H1 (cell line): ENCODE measurements around the gene AFF1. TPM values are rescaled to one million over a fixed set of nuclear protein-coding genes. Genes with fewer than 3 reads are reported as not detected.

Experiments
- CTCF ChIA-PET: fragments of 300-600 bp; sonication (Branson Sonifier 250); formaldehyde crosslinking; loops from one replicate; lab custom pipeline; 2021; ENCODE audit not compliant: partially characterized antibody; lab: Charles Lee
- POLR2A ChIA-PET: fragments of 300-600 bp; sonication (Branson Sonifier 250); formaldehyde crosslinking; loops from one replicate; lab custom pipeline; 2021; ENCODE audit warnings: inconsistent platforms; ENCODE audit not compliant: partially characterized antibody; lab: Charles Lee
- DNase-seq, 2 experiments: peaks; one replicate each; pipeline versions ENCODE4 v3.0.0 to v3.0.0-alpha.2; 2010 to 2022; ENCODE audit warnings: low spot score in 2 of 2, low read depth in 1 of 2, mixed read lengths in 1 of 2
- FAIRE-seq: peaks from 2 replicates; lab custom pipeline; 2011; peaks lifted over from hg19 to GRCh38; lab: Jason Lieb, UNC
- H2AFZ ChIP-seq: 2 replicates; pipeline ENCODE4 v1.8.1; 2012; ENCODE audit warnings: low read length, inconsistent platforms
- H2AK5ac ChIP-seq: 2 replicates; pipeline ENCODE4 v1.6.1; 2013; ENCODE audit warnings: low read depth, low read length
- H2BK120ac ChIP-seq: replicated peaks from 2 replicates; pipeline ENCODE3; 2013; ENCODE audit warnings: low read depth, low read length, inconsistent platforms
- H2BK12ac ChIP-seq: 2 replicates; pipeline ENCODE4 v1.6.1; 2013; ENCODE audit warnings: low read depth, low read length
- H2BK15ac ChIP-seq: 2 replicates; pipeline ENCODE4 v1.6.1; 2013; ENCODE audit warnings: low read length
- H2BK20ac ChIP-seq: 2 replicates; pipeline ENCODE4 v1.6.1; 2013; ENCODE audit warnings: low read length
- H2BK5ac ChIP-seq: 2 replicates; pipeline ENCODE4 v1.6.1; 2013; ENCODE audit warnings: low read depth, low read length
- H3K14ac ChIP-seq: 2 replicates; pipeline ENCODE4 v1.6.1; 2013; ENCODE audit warnings: inconsistent platforms; ENCODE audit not compliant: insufficient read length
- H3K18ac ChIP-seq: 2 replicates; pipeline ENCODE4 v1.6.1; 2013; ENCODE audit warnings: low read length; ENCODE audit errors: extremely low read depth
- H3K23ac ChIP-seq: 2 replicates; pipeline ENCODE4 v1.6.1; 2013; ENCODE audit warnings: inconsistent platforms; ENCODE audit not compliant: insufficient read length
- H3K23me2 ChIP-seq: 2 replicates; pipeline ENCODE4 v1.6.1; 2013; ENCODE audit warnings: low read depth, low read length
- H3K27ac ChIP-seq: 2 replicates; pipeline ENCODE4 v1.6.1; 2011; ENCODE audit warnings: low read depth, low read length, inconsistent platforms
- H3K27me3 ChIP-seq, 4 experiments: replicated peaks in 1 of 4; 1 replicate in 1 of 4; 2 replicates in 3 of 4; pipeline versions ENCODE4 v1.6.1 to v1.8.1; 2011 to 2013; ENCODE audit warnings: low read length in 3 of 4, mild to moderate bottlenecking in 3 of 4, inconsistent platforms in 2 of 4, mixed read lengths in 2 of 4, moderate library complexity in 1 of 4; ENCODE audit not compliant: control insufficient read depth in 3 of 4, insufficient read depth in 3 of 4; ENCODE audit errors: extremely low read depth in 1 of 4
- H3K36me3 ChIP-seq, 4 experiments: 2 replicates each; pipeline versions ENCODE4 v1.6.1 to v1.8.1; 2011 to 2013; ENCODE audit warnings: mild to moderate bottlenecking in 4 of 4, low read length in 3 of 4, moderate library complexity in 2 of 4, control low read depth in 1 of 4, inconsistent platforms in 1 of 4; ENCODE audit not compliant: insufficient read depth in 4 of 4, control insufficient read depth in 2 of 4
- H3K4ac ChIP-seq: replicated peaks from 2 replicates; pipeline ENCODE3; 2013; ENCODE audit warnings: low read length, low read depth, mixed read lengths, inconsistent platforms; ENCODE audit not compliant: insufficient read length
- H3K4me1 ChIP-seq, 4 experiments: replicated peaks in 1 of 4; 1 replicate in 1 of 4; 2 replicates in 3 of 4; pipeline versions ENCODE4 v1.6.1 to v1.8.1; 2011 to 2013; ENCODE audit warnings: low read length in 3 of 4, inconsistent platforms in 2 of 4, mixed read lengths in 1 of 4; ENCODE audit not compliant: insufficient read depth in 4 of 4, control insufficient read depth in 3 of 4
- H3K4me2 ChIP-seq, 2 experiments: 2 replicates each; pipeline versions ENCODE4 v1.6.1 to v1.8.1; 2011 to 2013; ENCODE audit warnings: low read depth in 2 of 2, low read length in 2 of 2, control low read depth in 1 of 2, inconsistent platforms in 1 of 2, mild to moderate bottlenecking in 1 of 2; ENCODE audit not compliant: insufficient read depth in 1 of 2
- H3K4me3 ChIP-seq, 4 experiments: fragments of 200-600, 300-600 bp in 1 of 4; sonication (generic), shearing (Covaris generic), sonication (Bioruptor Twin) in 1 of 4; 2 replicates each; pipeline versions ENCODE4 v1.5.1 to v1.8.1; 2011 to 2016; ENCODE audit warnings: low read length in 4 of 4, low read depth in 3 of 4, control low read depth in 2 of 4, inconsistent platforms in 2 of 4, mild to moderate bottlenecking in 2 of 4, mixed read lengths in 1 of 4, moderate library complexity in 1 of 4; ENCODE audit not compliant: insufficient read depth in 2 of 4; ENCODE audit errors: extremely low read depth in 1 of 4
- H3K56ac ChIP-seq: replicated peaks from 2 replicates; pipeline ENCODE3; 2013; ENCODE audit warnings: low read depth, mild to moderate bottlenecking, mixed read lengths, low read length, inconsistent platforms; ENCODE audit not compliant: insufficient read length
- H3K79me1 ChIP-seq: 2 replicates; pipeline ENCODE4 v1.6.1; 2013; ENCODE audit warnings: low read depth, low read length, control low read depth
- H3K79me2 ChIP-seq, 2 experiments: 2 replicates each; pipeline versions ENCODE4 v1.6.1 to v1.8.1; 2012 to 2013; ENCODE audit warnings: low read length in 2 of 2, mild to moderate bottlenecking in 2 of 2, inconsistent platforms in 1 of 2; ENCODE audit not compliant: insufficient read depth in 2 of 2, control insufficient read depth in 1 of 2
- H3K9ac ChIP-seq, 4 experiments: replicated peaks in 1 of 4; 1 replicate in 1 of 4; 2 replicates in 3 of 4; pipeline versions ENCODE4 v1.6.1 to v1.8.1; 2011 to 2013; ENCODE audit warnings: low read depth in 3 of 4, low read length in 3 of 4, control low read depth in 2 of 4, mild to moderate bottlenecking in 2 of 4, moderate library complexity in 2 of 4, inconsistent platforms in 1 of 4; ENCODE audit errors: extremely low read depth in 1 of 4
- H3K9me3 ChIP-seq, 2 experiments: 2 replicates each; pipeline versions ENCODE4 v1.6.1 to v1.8.1; 2012 to 2013; ENCODE audit warnings: mild to moderate bottlenecking in 2 of 2, moderate library complexity in 2 of 2, control low read depth in 1 of 2, inconsistent platforms in 1 of 2, low read depth in 1 of 2, low read length in 1 of 2, mixed read lengths in 1 of 2; ENCODE audit not compliant: insufficient read depth in 2 of 2
- H4K20me1 ChIP-seq, 2 experiments: replicated peaks in 1 of 2; 2 replicates each; pipeline versions ENCODE3 to v1.8.1; 2011 to 2013; ENCODE audit warnings: inconsistent platforms in 2 of 2, low read length in 2 of 2, mild to moderate bottlenecking in 1 of 2; ENCODE audit not compliant: insufficient read depth in 2 of 2, control insufficient read depth in 1 of 2
- H4K5ac ChIP-seq: 2 replicates; pipeline ENCODE4 v1.6.1; 2013; ENCODE audit warnings: low read length, low read depth, mixed read lengths, inconsistent platforms; ENCODE audit not compliant: insufficient read length
- H4K8ac ChIP-seq: 2 replicates; pipeline ENCODE4 v1.8.0; 2013; ENCODE audit warnings: mild to moderate bottlenecking, moderate library complexity, low read length, inconsistent platforms; ENCODE audit not compliant: insufficient read depth; ENCODE audit errors: extremely low read depth
- H4K91ac ChIP-seq: replicated peaks from 2 replicates; pipeline ENCODE3; 2013; ENCODE audit warnings: low read length, mixed read lengths, inconsistent platforms; ENCODE audit not compliant: insufficient read length
- CTCF ChIP-seq, 3 experiments: IDR thresholded peaks; 1 replicate in 2 of 3; 2 replicates in 1 of 3; pipeline versions ENCODE4 v1.5.1 to v1.6.1; 2011; ENCODE audit warnings: low read length in 3 of 3, mild to moderate bottlenecking in 3 of 3, inconsistent platforms in 2 of 3, low read depth in 1 of 3, moderate library complexity in 1 of 3; ENCODE audit not compliant: insufficient read depth in 1 of 3; ENCODE audit errors: control extremely low read depth in 1 of 3
- RAD21 ChIP-seq, 2 experiments: IDR thresholded peaks in 1 of 2; conservative IDR thresholded peaks in 1 of 2; 2 replicates each; pipeline ENCODE4 v1.6.1; 2011; ENCODE audit warnings: low read depth in 2 of 2, low read length in 2 of 2, improper control_type of control experiment in 1 of 2, inconsistent platforms in 1 of 2, mild to moderate bottlenecking in 1 of 2, moderate library complexity in 1 of 2
- SP2 ChIP-seq: IDR thresholded peaks from 2 replicates; pipeline ENCODE4 v1.6.1; 2012; ENCODE audit warnings: mild to moderate bottlenecking, low read length, inconsistent platforms
- WGBS, 2 experiments: shearing (Covaris generic) in 1 of 2; methylation state at CpG; one replicate each; pipeline versions ENCODE4 v1.1.6 to v1.1.7; 2013 to 2015; ENCODE audit warnings: low lambda C conversion rate in 2 of 2, mixed read lengths in 2 of 2, inconsistent platforms in 1 of 2, low coverage in 1 of 2, missing lambda C conversion rate in 1 of 2; ENCODE audit not compliant: insufficient replicate concordance in 2 of 2, insufficient coverage in 1 of 2, insufficient read length in 1 of 2; ENCODE audit errors: extremely low coverage in 1 of 2, missing lambda C conversion rate in 1 of 2; 5-methylcytosine and 5-hydroxymethylcytosine counted together
- polyA plus RNA-seq, 7 experiments: library from polyadenylated mRNA; depleted of rRNA in 3 of 7; stranded (reverse) in 5 of 7; unstranded in 2 of 7; fragments of >200 nt in 5 of 7; fragments of 200-250 nt in 2 of 7; gene quantifications; 1 replicate in 5 of 7; 2 replicates in 1 of 7; 4 replicates in 1 of 7; pipeline versions ENCODE4 v1.2.1 to v1.2.3, GENCODE V29; 2011 to 2013; ENCODE audit warnings: missing spikeins in 2 of 7, mixed read lengths in 2 of 7
- total RNA-seq: library from RNA; stranded (reverse); fragmentation: NEBNext Ultra II Directional; extraction: Animal tissue kit (Norgen Biotek cat#: 25700); gene quantifications from 2 replicates; pipeline ENCODE4 v1.2.1, GENCODE V29; 2021

AFF1 gene
- total and polyA plus RNA-seq, 2 of the 8 experiments (the other 6 are each of a cell fraction or from before 2014, with no cell fraction given): 14.8 to 85.5 TPM

GRCh38 chr4:86910369-86910768, 24.4 kb upstream of the AFF1 start:
- Histone ChIP-seq H3K27me3 (no peaks in the 10 kb centered on the region), H3K4me2 (no peak overlapping the region), H4K91ac (no peak overlapping the region), H3K18ac (no peak overlapping the region), H3K23ac (no peak overlapping the region), H3K27ac (no peak overlapping the region), H4K5ac (no peak overlapping the region), H3K14ac (no peak overlapping the region), H2BK12ac (no peak overlapping the region), H3K4me1 (no peaks in the 10 kb centered on the region), H3K79me1 (no peaks in the 10 kb centered on the region), H3K36me3 (no peaks in the 10 kb centered on the region), H2BK20ac (no peak overlapping the region), H3K4me3 (no peak overlapping the region), H3K9ac (no peak overlapping the region), H3K4ac (no peak overlapping the region), H2AFZ (no peak overlapping the region), H3K56ac (no peak overlapping the region), H2BK120ac (no peak overlapping the region), H3K23me2 (no peaks in the 10 kb centered on the region), H3K79me2 (no peaks in the 10 kb centered on the region), H2BK5ac (no peak overlapping the region), H2AK5ac (no peak overlapping the region), H2BK15ac (no peak overlapping the region), H4K20me1 (no peaks in the 10 kb centered on the region), H4K8ac (no peak overlapping the region), H3K9me3 (no peaks in the 10 kb centered on the region)
- no peak for TF ChIP-seq SP2
- peak; percentile 50 to 54 for TF ChIP-seq RAD21 (IDR thresholded peaks at IDR 0.05 in 1 of 2, conservative IDR thresholded peaks at IDR 0.05 in 1 of 2; ENCODE audit: low read depth in 2 of 2, low read length in 2 of 2)
- peak in 2 of 3 experiments; percentile 12 to 25; a peak in 2 of 4 replicates for TF ChIP-seq CTCF (IDR thresholded peaks at IDR 0.05; ENCODE audit: control extremely low read depth in 1 of 3, insufficient read depth in 1 of 3, low read depth in 1 of 3, low read length in 3 of 3)
- 89% methylated on average over 5 of the region's 5 CpGs; no CpG with 5 or more reads in 1 of the 2 experiments for WGBS, 2 experiments
- ChIA-PET POLR2A (interaction anchor here (0.8 to 1.2 kb wide), 2 partner anchors 12 to 101 kb away, joined by 3 read pairs; no protein-coding TSS in a partner anchor), CTCF (interaction anchor here (1.2 to 3.1 kb wide), 5 partner anchors 12 to 241 kb away, joined by 3 to 13 read pairs (median 4); partner anchors contain the start of gene C4orf36)
- no peak for DNase-seq
- no peak for FAIRE-seq
